SK-N-MC (cell line): ENCODE results near the gene ZNF536.

Source experiments
- EZH2 ChIP-seq: fragments of 200-600 bp; sonication (generic); IDR thresholded peaks from one replicate; pipeline ENCODE4 v1.6.1; 2017; ENCODE audit warnings: antibody characterized with exemption
- FOXP2 ChIP-seq: optimal IDR thresholded peaks from 2 replicates; pipeline ENCODE3; 2011; ENCODE audit warnings: mild to moderate bottlenecking, moderate library complexity; ENCODE audit not compliant: insufficient read depth; ENCODE audit errors: extremely low read length, control extremely low read depth
- POLR2AphosphoS5 ChIP-seq: IDR thresholded peaks from 2 replicates; pipeline ENCODE4 v1.6.1; 2012; ENCODE audit warnings: mild to moderate bottlenecking, low read depth, low read length, borderline replicate concordance

GRCh38 chr19:30557212-30557611 lies 185.0 kb downstream of the ZNF536 start:
- no peak for TF ChIP-seq POLR2AphosphoS5
- no peak for TF ChIP-seq EZH2
- TF ChIP-seq FOXP2, result no peak
